Measurements from ENCODE around the gene ZNF562.
"Not testable (repeated sequence)": the region's sequence is repeated elsewhere in the genome, so short reads cannot be mapped to it uniquely, and the experiment has no call there.

ZNF562 gene

DNA sequence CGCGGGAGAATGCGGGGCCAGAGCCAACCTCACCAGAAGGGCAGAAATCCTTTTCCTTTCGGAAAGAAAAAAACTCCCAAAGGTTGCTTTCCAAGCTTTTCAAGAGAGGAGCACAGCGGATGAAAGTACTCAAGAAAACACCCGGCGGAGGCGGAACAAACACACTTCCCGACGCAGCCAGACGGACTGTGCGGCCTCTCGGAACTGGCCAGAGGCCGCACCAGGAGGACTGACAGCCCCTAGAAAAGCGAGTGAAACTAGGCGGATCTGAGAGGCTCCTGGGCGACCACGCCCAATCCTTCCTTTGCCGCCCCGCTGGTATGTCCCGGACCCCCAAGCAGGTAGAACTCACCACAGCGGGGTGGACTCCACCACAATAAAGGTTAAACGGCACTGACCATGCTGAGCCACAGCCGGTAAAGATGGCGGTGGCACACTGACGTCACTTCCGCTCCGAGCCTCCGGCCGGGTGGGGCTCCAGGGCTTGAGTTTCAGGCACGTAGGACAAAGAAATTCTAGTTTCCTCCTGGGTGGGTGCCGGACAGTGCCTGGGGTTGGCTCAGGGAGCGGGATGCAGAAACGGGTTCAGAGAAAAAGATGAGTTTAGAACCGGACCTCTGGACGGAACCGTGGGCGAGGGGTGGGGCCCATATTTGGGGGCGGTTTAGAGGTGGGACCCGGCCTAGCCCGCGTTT lies at the start of gene ZNF562:
Gene ZNF562 (minus strand): TSS at position 438 of the 695 bp plus-strand sequence. CDS start 14,356 bp downstream, outside the sequence.
- DNase-seq, result peak; percentile 79

DNA sequence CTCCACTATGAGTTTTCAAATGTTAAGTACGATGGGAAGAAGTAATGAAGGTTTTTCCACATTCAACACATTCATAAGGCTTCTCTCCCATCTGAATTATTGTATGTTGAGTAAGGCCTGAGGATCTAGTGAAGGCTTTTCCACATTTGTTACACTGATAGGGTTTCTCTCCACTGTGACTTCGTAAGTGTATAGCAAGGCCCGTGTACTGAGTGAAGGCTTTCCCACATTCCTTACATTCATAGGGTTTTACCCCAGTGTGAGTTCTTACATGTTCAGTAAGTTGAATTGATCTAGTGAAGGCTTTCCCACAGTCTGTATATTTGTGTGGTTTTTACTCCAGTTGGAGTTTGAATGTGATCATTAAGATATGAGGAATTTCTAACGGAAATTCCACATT lies 49.3 kb upstream of the ZNF562 start:
- no peak for DNase-seq

DNA sequence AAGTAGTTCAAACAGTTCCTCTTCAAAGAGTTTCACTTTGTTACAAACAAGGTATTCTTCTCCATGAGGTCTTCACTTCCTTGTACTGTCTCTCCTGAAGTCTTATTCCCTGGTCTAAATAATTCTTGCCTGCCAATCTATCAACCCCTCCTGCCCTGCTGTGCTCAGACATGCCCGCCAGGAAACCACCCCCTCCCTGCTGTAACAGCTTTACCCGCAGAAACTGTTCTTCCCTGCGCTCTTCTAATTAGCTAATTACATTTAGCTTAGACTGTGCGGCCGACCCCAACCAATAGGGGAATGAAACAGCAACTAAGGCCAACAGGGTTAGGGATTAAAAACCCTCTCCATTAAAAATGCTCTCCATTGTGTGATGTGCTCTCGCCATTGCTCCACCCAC lies 47.0 kb upstream of the ZNF562 start:
- DNase-seq, result no peak

DNA sequence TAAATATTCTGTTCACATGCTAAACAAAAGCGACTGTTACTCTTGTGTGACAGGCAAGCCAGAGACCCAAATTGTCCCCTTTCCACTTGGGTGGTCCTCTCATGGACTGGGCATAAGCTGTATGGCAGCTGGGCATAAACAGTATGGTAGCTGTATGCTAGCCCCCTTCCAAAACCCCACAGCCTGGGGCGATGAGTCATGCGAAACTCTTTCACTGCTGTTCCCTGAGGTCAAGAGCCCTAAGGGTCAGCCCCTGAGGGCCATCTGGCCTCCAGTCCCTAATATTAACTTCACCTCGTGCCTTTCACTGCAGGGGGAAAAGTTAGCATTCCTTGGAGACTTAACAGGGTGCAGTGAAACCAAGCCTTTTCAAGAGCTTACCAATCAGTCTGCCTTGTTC lies 45.6 kb upstream of the ZNF562 start:
- DNase-seq, result no peak

DNA sequence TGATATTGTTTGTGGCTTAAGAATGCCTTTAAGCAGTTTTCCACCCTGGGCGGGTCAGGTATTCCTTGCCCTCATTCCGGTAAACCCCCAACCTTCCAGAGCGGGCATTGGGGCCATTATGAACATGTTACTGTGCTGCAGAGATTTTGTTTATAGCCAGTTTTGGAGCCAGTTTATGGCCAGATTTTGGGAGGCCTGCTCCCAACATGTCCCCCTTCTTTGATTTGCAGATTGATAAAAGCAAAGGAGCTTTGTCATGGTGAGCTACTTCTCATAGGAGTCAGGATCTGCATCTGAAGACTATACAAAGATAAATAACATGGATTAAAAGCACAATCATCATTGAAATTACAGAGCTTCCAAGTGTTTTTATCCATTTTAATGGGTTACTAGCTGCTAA lies 36.9 kb upstream of the ZNF562 start:
- DNase-seq, result no peak

DNA sequence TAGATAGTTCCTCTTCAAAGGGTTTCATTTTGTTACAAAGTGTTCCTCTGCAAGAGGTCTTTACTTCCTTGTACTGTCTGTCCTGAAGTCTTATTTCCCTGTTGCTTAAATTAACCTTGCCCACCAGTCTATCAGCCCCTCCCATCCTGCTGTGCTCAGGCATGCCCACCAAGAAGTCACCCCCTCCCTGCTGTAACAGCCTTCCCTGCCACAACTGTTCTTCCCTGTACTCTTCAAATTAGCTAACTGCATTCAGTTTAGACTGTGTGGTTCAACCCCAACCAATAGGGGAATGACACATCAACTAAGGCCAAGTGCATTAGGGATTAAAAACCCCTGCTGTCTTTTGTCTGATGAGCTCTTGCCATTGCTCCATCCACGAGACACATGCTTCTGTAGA lies 34.4 kb upstream of the ZNF562 start:
- no peak for DNase-seq

DNA sequence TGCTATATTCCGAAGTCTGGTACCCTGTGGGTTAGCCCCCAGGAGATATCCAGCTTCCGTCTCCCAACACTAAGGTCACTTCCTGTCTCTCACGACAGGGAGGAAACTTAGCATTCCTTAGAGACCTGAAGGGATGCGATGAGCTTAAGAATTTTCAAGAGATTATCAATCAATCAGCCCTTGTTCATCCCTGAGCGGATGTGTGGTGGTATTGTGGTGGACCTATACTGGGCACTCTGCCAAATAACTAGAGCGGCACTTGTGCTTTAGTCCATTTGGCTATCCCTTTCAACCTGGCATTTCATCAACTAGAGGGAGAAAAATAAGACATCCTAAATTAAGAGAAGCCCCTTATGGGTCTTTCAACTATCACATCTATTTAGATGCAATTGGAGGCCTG lies 30.9 kb upstream of the ZNF562 start:
- no peak for DNase-seq

DNA sequence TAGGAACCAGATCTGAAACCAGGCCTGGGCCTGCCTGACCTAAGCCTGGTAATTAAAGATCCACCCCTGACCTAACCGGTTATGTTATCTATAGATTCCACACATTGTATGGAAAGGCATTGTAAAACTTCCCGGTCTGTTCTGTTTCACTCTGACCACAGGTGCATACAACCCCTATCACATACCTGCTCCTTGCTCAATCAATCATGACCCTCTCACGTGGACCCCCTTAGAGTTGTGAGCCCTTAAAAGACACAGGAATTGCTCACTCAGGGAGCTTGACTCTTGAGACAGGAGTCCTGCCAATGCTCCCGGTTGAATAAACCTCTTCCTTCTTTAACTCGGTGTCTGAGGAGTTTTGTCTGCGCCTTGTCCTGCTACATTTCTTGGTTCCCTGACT lies 27.3 kb upstream of the ZNF562 start:
- no peak for DNase-seq

DNA sequence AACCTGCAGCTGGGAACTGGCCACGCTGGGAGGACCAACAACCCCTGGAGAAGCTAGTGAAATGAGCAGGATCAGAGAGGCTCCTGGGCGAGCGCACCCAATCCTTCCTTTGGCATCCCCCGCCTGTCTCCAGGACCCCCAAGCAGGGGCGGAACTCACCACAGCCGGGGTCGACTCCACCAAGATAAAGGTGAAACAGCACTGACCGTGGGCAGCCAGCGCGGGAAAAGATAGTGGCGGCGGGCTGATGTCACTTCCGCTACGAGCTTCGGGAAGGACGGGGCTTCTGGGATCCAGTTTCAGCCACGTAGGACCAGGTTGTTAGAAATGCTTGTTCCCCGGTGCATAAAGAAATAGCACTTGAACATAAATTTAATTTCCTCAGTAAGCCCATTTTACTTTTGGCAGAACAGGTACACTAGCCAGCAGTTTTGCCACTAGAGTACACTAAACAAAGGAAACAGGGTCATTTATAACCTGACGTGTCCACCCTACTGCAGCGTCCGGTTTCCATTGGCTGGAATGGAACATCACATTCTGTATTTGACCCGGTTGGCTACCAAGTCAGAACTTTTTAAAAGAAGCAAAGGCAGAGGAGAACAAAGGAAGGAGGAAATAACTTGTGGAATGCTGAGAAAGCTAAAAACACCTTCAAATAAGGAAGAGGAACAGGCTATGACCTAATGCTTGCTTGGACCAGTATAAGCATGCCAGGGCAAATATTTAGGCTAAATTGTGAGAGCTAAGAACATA lies 25.5 kb upstream of the ZNF562 start:
- DNase-seq, result no peak

DNA sequence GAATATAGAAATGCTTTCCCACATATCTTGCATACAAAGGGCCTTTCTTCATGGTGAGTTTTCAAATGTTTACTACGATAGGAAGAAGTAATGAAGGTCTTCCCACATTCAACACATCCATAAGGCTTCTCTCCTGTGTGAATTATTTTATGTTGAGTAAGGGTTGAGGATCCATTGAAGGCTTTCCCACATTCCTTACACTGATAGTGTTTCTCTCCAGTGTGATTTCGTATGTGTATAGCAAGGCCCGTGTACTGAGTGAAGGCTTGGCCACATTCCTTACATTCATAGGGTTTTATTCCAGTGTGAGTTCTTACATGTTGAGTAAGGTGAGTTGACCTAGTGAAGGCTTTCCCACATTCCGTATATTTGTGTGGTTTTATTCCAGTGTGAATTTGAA lies 15.4 kb upstream of the ZNF562 start:
- not testable (repeated sequence) for DNase-seq

DNA sequence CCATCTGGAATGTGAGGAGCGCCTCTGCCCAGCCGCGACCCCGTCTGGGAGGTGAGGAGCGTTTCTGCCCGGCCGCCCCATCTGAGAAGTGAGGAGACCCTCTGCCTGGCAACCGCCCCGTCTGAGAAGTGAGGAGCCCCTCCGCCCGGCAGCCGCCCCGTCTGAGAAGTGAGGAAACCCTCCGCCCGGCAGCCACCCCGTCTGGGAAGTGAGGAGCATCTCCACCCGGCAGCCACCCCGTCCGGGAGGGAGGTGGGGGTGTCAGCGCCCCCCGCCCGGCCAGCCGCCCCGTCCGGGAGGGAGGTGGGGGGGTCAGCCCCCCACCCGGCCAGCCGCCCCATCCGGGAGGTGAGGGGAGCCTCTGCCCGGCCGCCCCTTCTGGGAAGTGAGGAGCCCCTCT lies 5.1 kb upstream of the ZNF562 start:
- not testable (repeated sequence) for DNase-seq

DNA sequence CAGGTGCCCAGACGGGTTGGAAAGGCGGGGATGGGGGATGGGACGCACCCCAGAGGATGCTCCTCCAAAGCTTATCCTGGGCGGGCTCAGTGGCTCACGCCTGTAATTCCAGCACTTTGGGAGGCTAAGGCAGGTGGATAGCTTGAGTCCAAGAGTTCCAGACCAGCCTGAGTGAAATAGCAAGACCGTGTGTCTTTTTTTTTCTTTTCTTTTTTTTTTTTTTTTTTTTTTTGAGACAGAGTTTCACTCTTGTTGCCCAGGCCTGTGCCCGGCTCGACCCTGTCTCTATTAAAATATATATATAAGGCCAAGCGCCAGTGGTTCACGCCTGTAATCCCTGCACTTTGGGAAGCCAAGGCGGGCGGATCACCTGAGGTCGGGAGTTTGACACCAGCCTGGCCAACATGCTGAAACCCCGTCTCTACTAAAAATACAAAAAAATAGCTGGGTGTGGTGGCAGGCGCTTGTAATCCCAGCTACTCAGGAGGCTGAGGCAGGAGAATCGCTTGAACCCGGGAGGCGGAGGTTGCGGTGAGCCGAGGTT lies 530 bp upstream of the ZNF562 start:
- DNase-seq, result not testable (repeated sequence)

DNA sequence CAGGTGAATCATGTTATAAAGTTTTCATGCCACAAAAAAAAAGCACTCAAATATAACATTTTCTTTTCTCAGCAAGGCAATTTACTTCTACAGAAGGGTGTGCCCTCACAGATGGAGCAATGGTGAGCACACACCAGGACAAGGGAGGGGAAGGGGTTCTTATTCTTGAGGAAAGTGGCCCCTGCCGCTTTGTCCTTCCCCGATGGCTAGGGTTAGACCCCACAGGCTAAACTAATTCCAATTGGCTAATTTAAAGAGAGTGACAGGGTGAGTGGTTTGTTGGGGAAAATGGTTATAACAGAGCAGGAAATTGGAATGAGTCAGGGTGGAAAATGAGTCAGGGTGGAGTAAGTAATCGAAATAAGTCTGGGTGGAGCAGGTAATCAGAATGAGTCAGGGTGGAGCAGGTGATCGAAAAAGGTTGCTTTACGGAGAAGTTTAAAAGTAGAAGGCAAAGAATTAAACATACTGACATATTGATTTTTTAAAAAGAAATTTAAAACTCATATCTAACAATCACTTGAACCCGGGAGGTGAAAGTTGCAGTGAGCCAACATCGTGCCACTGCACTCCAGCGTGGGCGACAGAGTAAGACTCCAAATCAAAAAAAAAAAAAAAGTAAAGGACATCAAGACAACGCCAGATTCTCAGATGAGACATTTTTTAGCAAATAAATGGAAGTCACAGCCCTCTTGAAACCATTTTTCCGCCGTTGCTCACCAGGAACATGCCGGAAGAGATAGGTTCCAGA lies 813 bp downstream of the ZNF562 start:
- DNase-seq, result peak; percentile 40

DNA sequence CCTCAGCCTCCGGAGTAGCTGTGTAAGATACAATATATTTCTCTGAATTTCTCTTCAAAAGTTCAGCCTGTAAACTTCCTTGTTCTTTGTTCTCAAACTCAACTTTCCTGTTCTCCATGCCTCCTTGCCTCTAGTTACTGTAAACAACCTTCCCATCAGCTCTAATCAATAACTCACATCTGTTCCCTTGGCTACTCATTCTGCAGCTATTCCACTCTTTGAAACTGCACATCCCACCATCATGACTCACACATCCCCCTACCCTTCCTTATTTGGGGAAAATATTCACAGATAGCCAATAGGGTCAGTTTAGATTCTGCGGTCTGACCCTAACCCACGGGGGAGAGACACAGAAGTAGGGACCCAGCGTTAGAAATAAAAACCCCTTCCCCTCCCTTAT lies 2.0 kb downstream of the ZNF562 start:
- DNase-seq, result no peak

DNA sequence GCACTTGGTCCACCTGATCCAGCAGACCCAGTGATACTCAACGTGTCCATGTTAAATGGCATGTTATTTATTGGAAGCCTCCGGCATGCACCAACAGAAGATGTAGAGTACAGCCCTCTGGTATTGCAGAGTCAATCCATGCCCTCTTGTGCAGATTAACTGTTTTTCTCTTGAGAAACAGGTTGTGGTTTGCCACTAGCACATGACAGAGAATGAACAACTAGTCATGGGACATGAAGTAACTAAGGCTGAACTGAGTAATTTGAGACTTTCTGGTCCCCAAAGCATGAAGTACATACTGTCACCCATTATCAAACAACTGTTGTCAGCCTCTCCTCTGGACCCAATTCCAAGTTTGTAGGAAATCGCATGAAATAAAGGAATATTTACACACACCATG lies 3.2 kb downstream of the ZNF562 start:
- DNase-seq, result no peak

DNA sequence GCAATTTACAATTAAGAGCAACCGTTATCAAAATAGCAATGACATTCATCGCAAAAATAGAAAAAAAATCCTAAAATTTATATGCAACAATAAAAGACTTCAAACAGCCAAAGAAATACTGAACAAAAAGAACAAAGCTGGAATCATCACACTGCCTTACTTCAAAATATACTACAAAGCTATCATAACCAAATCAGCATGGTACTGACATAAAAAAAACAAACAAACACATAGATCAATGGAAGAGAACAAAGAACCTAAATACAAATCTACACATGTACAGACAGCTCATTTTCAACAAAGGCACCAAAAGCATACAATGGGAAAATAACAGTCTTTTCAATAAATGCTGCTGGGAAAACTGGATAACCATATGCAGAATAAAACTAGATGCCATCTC lies 6.4 kb downstream of the ZNF562 start:
- no peak for DNase-seq

DNA sequence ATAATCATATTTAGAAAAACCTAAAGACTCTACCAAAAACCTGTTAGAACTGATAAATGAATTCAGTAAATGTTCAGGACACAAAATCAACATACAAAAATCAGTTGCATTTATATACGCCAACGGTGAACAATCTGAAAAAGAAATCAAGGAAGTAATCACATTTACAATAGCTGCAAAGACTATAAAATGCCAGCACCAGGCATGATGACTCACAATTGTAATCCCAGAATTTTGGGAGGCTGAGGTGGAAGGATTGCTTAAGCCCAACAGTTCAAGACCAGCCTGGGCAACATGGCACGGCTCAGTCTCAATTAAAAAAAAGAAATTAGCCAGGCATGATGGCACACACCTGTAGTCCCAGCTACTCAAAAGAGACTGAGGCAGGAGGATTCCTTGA lies 7.0 kb downstream of the ZNF562 start:
- no peak for DNase-seq

DNA sequence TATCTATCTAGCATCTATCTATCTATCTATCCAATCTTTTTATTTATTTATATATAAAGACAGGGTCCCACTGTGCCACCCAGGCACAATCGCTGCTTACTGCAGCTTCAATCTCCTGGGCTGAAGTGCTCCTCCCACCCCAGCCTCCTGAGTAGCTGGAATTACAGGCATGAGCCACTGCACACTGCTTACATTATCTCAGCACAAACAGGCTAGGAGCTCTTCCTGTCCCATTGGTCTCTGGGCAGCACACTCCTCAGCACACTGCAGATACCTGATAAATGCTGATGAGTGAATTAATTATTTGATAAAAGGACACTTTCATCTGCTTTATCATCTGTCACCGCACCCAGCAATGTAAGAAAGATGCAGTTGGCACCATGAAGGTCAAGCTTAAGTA lies 16.1 kb downstream of the ZNF562 start:
- DNase-seq, result no peak

DNA sequence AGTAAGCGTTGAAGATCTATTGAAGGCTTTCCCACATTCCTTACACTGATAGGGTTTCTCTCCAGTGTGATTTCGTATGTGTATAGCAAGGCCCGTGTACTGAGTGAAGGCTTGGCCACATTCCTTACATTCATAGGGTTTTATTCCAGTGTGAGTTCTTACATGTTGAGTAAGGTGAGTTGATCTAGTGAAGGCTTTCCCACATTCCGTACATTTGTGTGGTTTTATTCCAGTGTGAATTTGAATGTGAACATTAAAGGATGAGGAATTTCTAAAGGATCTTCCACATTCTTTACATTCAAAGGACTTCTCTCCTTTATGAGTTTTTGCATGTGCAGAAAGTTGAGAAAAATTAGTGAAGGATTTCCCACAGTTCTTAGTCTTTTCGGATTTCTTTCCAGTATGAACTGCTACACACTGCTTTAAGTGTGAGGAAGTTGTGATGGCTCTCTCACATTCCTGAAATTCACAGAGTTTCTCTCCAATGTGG lies 21.8 kb downstream of the ZNF562 start:
- DNase-seq, result not testable (repeated sequence)

DNA sequence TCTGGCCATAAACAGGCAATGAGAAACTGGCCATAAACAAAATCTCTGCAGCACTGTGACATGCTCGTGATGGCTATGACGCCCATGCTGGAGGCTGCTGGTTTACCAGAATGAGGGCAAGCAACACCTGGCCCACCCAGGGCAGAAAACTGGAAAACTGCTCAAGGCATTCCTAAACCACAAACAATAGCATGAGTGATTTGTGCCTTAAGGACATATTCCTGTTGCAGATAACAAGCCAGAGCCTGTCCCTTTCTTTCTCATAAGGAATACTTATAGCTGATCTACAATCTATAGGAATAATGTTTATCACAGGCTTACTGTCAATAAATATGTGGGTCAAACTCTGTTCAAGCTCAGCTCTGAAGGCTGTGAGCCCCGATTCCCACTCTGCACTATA lies 23.4 kb downstream of the ZNF562 start:
- not testable (repeated sequence) for DNase-seq

DNA sequence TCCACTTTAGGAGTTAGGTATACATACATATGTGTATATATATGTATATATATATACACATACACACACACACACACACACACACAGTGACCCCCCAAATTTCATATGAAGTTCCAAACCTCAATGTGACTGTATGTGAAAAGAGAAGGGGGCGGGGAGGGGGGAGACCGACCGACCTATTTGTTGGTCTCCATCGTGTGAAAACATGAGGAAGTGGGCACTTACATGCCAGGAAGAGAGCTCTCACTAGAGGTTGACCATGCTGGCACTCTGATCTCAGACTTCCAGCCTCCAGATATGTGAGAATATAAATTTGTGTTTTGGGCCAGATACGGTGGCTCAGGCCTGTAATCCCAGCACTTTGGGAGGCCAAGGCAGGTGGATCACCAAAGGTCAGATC lies 24.6 kb downstream of the ZNF562 start:
- DNase-seq, result no peak

DNA sequence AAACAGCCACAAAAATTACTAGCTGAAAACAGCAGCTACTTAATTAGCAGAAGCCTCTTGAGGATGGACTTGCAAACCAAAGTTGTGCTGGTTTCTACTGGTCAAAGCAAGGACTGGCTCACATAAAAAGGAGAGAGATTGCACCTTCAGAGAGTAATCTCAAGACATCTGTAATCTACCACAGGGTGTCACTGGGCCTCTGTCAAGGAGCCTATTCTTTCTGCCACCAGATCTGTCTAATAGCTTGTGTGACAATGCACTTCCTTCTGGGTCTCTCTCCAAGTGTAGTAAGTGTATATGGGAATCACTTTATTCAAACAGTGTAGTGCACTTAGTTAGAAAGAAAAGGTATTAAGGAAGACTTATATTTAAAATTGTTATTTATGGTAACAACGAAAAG lies 29.4 kb downstream of the ZNF562 start:
- DNase-seq, result no peak

DNA sequence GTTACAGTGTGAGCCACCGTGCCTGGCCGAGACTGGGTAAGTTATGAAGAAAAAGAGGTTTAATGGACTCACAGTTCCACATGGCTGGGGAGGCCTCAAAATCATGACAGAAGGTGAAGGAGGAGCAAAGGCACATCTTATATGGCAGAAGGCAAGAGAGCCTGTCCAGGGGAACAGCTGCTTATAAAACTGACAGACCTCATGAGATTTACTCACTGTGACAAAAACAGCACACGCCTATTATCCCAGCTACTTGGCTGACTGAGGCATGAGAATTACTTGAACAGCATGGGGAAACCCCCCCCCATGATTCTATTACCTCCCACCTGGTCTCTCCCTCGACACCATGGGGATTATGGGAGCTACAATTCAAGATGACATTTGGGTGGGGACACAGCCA lies 30.4 kb downstream of the ZNF562 start:
- peak; percentile 20 for DNase-seq
